22Rv1 (cell line): ENCODE measurements around the gene CCDC149.

Source experiments
- ZFX ChIP-seq: fragments of 450-650 bp; IDR thresholded peaks from 2 replicates; pipeline ENCODE4 v1.6.1; 2017; ENCODE audit warnings: antibody characterized with exemption, borderline replicate concordance
- TF ChIP-seq, protein P1 (sequence below): fragments of 450-650 bp; IDR thresholded peaks from 2 replicates; pipeline ENCODE4 v1.5.1; 2017; ENCODE audit warnings: mild to moderate bottlenecking

DNA sequence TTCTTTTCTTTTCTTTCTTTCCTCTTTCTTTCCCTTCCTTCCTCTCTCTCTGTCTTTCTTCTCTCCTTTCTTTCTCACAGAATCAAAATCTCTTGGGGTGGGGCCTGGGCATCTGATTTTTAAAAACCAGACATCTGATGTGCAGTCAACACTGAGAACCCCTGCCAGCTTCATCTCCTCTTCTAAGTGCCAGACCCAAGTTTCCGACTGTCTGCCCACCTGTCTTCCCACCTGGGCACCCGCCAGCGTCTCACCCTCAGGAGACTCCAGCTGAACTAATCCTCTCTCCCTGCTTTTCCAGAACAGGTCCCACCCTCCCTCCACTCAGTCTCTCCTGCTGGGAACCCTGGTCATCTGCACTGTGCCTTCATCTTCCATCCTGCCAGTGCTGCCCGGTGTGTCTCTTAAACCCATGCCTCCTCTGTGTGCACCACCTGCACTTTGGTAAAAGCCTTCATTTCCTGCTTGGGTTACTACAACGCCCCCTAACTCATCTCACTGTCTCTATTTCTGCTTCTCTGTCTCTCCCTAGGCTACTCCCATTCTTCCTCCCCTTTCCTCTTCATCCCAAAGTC is 114.7 kb downstream of the CCDC149 start:
- TF ChIP-seq, protein P1, sequence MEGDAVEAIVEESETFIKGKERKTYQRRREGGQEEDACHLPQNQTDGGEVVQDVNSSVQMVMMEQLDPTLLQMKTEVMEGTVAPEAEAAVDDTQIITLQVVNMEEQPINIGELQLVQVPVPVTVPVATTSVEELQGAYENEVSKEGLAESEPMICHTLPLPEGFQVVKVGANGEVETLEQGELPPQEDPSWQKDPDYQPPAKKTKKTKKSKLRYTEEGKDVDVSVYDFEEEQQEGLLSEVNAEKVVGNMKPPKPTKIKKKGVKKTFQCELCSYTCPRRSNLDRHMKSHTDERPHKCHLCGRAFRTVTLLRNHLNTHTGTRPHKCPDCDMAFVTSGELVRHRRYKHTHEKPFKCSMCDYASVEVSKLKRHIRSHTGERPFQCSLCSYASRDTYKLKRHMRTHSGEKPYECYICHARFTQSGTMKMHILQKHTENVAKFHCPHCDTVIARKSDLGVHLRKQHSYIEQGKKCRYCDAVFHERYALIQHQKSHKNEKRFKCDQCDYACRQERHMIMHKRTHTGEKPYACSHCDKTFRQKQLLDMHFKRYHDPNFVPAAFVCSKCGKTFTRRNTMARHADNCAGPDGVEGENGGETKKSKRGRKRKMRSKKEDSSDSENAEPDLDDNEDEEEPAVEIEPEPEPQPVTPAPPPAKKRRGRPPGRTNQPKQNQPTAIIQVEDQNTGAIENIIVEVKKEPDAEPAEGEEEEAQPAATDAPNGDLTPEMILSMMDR, result no peak
- TF ChIP-seq ZFX, result no peak
